Mesothelial cell of epicardium (in vitro differentiated cells): ENCODE results near the gene FBXW7. TPM values are rescaled to one million over a fixed set of nuclear protein-coding genes. Genes with fewer than 3 reads are reported as not detected.

Source experiments
- DNase-seq, 2 experiments: peaks; one replicate each; pipeline ENCODE4 v3.0.0; 2021; ENCODE audit warnings: low spot score in 2 of 2; ENCODE audit not compliant: unreplicated experiment in 2 of 2
- H3K27ac Mint-ChIP-seq: 2 replicates; pipeline ENCODE4 v1.8.0; 2021; ENCODE audit warnings: mixed read lengths
- H3K27me3 Mint-ChIP-seq: 2 replicates; pipeline ENCODE4 v1.8.0; 2021; ENCODE audit warnings: low read depth, mixed read lengths
- H3K36me3 Mint-ChIP-seq: 2 replicates; pipeline ENCODE4 v1.8.0; 2021; ENCODE audit warnings: mixed read lengths
- H3K4me1 Mint-ChIP-seq: 2 replicates; pipeline ENCODE4 v1.8.0; 2021; ENCODE audit warnings: mixed read lengths
- H3K4me3 Mint-ChIP-seq: 2 replicates; pipeline ENCODE4 v1.8.0; 2021; ENCODE audit warnings: mild to moderate bottlenecking, moderate library complexity, mixed read lengths
- H3K9me3 Mint-ChIP-seq: 2 replicates; pipeline ENCODE4 v1.8.0; 2021; ENCODE audit warnings: mixed read lengths
- total RNA-seq: library from RNA; stranded (reverse); gene quantifications from 3 replicates; pipeline ENCODE4 v1.2.1, GENCODE V29; 2021
- TF ChIP-seq, protein P1 (sequence below): fragments of 200-600 bp; sonication (generic); IDR thresholded peaks from one replicate; pipeline ENCODE4 v1.5.0; 2021; ENCODE audit warnings: antibody characterized with exemption; ENCODE audit not compliant: unreplicated experiment

FBXW7 gene
- total RNA-seq, 1 donor from 2014 or later, result 46.4 TPM

DNA sequence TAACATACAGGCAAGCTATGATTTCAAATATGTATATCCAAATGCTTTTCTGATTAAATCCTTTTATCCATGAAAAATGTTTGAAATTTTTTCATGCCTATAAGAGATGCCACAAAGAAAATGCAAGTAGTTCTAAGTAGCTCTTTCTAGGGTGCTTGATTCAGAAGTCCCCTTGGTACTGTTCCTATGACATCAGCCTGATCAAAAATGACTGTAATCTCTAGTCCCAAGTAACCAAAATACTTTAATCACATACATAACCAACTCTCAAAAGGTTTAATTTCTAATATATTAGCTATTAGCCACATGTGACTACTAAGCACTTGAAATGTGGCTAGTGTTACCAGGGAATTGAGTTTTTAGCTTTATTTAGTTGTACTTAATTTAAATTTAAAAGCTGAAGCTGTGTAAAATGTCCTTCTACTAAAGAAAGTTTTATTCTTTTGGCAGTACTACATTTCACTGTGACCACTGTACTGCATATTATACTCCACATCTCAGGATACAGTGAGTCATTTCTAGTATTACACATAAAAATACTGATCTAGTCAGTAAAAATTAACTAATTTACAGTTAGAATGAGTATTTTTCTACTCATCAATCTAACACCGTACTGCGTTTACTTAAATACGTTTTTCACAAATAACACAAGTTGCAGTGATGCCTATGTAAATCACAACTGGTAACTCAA is 33.9 kb downstream of the FBXW7 start:
- TF ChIP-seq, protein P1, sequence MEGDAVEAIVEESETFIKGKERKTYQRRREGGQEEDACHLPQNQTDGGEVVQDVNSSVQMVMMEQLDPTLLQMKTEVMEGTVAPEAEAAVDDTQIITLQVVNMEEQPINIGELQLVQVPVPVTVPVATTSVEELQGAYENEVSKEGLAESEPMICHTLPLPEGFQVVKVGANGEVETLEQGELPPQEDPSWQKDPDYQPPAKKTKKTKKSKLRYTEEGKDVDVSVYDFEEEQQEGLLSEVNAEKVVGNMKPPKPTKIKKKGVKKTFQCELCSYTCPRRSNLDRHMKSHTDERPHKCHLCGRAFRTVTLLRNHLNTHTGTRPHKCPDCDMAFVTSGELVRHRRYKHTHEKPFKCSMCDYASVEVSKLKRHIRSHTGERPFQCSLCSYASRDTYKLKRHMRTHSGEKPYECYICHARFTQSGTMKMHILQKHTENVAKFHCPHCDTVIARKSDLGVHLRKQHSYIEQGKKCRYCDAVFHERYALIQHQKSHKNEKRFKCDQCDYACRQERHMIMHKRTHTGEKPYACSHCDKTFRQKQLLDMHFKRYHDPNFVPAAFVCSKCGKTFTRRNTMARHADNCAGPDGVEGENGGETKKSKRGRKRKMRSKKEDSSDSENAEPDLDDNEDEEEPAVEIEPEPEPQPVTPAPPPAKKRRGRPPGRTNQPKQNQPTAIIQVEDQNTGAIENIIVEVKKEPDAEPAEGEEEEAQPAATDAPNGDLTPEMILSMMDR, result no peak
- Mint-ChIP-seq H3K27ac (no peak overlapping the region), H3K27me3 (no peaks in the 10 kb centered on the region), H3K9me3 (no peaks in the 10 kb centered on the region), H3K4me1 (peaks cover 4% of the 10 kb centered on the region), H3K4me3 (no peak overlapping the region), H3K36me3 (no peaks in the 10 kb centered on the region)
- no peak for DNase-seq

GRCh38 chr4:152500800-152501434 is 35.0 kb downstream of the FBXW7 start:
- Mint-ChIP-seq H3K4me3 (no peak overlapping the region), H3K36me3 (no peaks in the 10 kb centered on the region), H3K27me3 (no peaks in the 10 kb centered on the region), H3K4me1 (peaks cover 4% of the 10 kb centered on the region), H3K9me3 (no peaks in the 10 kb centered on the region), H3K27ac (no peak overlapping the region)
- TF ChIP-seq, protein P1, result peak; percentile 75
- no peak for DNase-seq

- TF ChIP-seq, protein P1, result no peak
- Mint-ChIP-seq H3K4me3 (no peak overlapping the region), H3K4me1 (peaks cover 4% of the 10 kb centered on the region), H3K36me3 (no peaks in the 10 kb centered on the region), H3K9me3 (no peaks in the 10 kb centered on the region), H3K27ac (no peak overlapping the region), H3K27me3 (no peaks in the 10 kb centered on the region)
- no peak for DNase-seq
Observed at GRCh38 chr4:152500275-152500674, 35.6 kb downstream of the FBXW7 start.

DNA sequence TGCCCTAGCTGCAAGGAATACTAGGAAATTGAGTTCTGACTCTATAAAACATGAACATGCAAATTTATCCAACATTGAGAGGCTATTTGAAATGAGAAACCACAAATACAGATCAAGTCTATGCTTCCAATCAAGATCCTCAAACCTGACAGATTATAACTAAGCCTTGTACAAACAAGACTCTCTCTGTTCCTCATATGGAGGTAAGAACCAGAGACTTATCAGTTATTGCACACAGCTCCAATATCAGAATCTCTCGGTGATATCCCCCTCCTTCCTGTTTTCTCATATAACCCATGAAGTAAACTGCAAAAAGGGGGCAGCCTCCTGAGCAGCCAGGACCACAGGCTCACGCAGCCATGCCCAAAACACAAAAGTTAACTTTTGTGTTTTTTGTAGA is 36.5 kb downstream of the FBXW7 start:
- Mint-ChIP-seq H3K4me3 (no peak overlapping the region), H3K27ac (no peak overlapping the region), H3K4me1 (peaks cover 4% of the 10 kb centered on the region), H3K27me3 (no peaks in the 10 kb centered on the region), H3K9me3 (no peaks in the 10 kb centered on the region), H3K36me3 (no peaks in the 10 kb centered on the region)
- TF ChIP-seq, protein P1, result no peak
- no peak for DNase-seq

- no peak for DNase-seq
- H3K4me1 Mint-ChIP-seq, result peaks cover 17% of the 10 kb centered on the region
- H3K27me3 Mint-ChIP-seq, result no peaks in the 10 kb centered on the region
- TF ChIP-seq, protein P1, result no peak
- H3K9me3 Mint-ChIP-seq, result no peaks in the 10 kb centered on the region
- no peaks in the 10 kb centered on the region for H3K36me3 Mint-ChIP-seq
- H3K4me3 Mint-ChIP-seq, result no peak overlapping the region
- H3K27ac Mint-ChIP-seq, result no peak overlapping the region
Observed at GRCh38 chr4:152494020-152494419, 41.9 kb downstream of the FBXW7 start.
